Right lobe of liver (tissue), 6 donors: Measurements from ENCODE around the gene CHL1. TPM values are rescaled to one million over a fixed set of nuclear protein-coding genes. Genes with fewer than 3 reads are reported as not detected.

ENCODE experiments used
- ATAC-seq, 4 donors: fragments of 200-7000 bp; cut with Tn5 transposase; one replicate each; pipeline ENCODE4 v1.9.1; 2020; ENCODE audit warnings: mild to moderate bottlenecking in 4 of 4, moderate library complexity in 4 of 4
- DNase-seq, 3 donors: peaks; one replicate each; pipeline ENCODE4 v3.0.0-alpha.2; 2020
- H3K27ac ChIP-seq, 3 donors: fragments of 200-600 bp; one replicate each; pipeline ENCODE4 v1.8.0; 2022
- H3K27me3 ChIP-seq, 2 donors: fragments of 200-600 bp; one replicate each; pipeline ENCODE4 v1.8.0; 2022
- H3K36me3 ChIP-seq, 4 donors: fragments of 200-600 bp; sonication (generic) in 1 of 4; one replicate each; pipeline versions ENCODE4 v1.5.1 to v1.8.0; 2017 to 2022; ENCODE audit warnings: control low read depth in 1 of 4
- H3K4me1 ChIP-seq, 4 donors: fragments of 200-600 bp; sonication (generic) in 1 of 4; one replicate each; pipeline versions ENCODE4 v1.5.1 to v1.8.0; 2017 to 2022; ENCODE audit warnings: control low read depth in 1 of 4
- H3K4me3 ChIP-seq, 3 donors: fragments of 200-600 bp; one replicate each; pipeline ENCODE4 v1.8.0; 2022
- H3K9me3 ChIP-seq, 4 donors: fragments of 200-600 bp; sonication (generic) in 1 of 4; one replicate each; pipeline versions ENCODE4 v1.5.1 to v1.8.0; 2017 to 2022; ENCODE audit warnings: control low read depth in 1 of 4
- CTCF ChIP-seq, 4 donors: fragments of 200-600 bp in 3 of 4; fragments of 450-650 bp in 1 of 4; IDR thresholded peaks; one replicate each; pipeline versions ENCODE4 v1.5.1 to v1.8.0; 2016 to 2022; ENCODE audit warnings: antibody characterized with exemption in 4 of 4, mild to moderate bottlenecking in 2 of 4
- POLR2A ChIP-seq: fragments of 450-650 bp; IDR thresholded peaks from one replicate; pipeline ENCODE4 v1.6.1; 2017; ENCODE audit warnings: antibody characterized with exemption, mild to moderate bottlenecking
- WGBS: methylation state at CpG from one replicate; pipeline ENCODE4 v1.1.6; 2018; ENCODE audit warnings: low coverage, low lambda C conversion rate; ENCODE audit not compliant: insufficient coverage; ENCODE audit errors: missing lambda C conversion rate; 5-methylcytosine and 5-hydroxymethylcytosine counted together
- intact Hi-C, 2 donors: fragments of 100-400 bp; cut with DNase I; formaldehyde crosslinking; loops; one replicate each; pipeline versions ENCODE4 v1.11.2 to v1.14.1; 2022
- total RNA-seq, 6 experiments: library from RNA; depleted of rRNA in 2 of 6; stranded (reverse); fragments of >200 nt in 2 of 6; fragmentation: NEBNext Ultra II Directional in 3 of 6; extraction: Animal tissue kit (Norgen Biotek cat#: 25700) in 3 of 6; gene quantifications; one replicate each; pipeline versions ENCODE4 v1.1.0 to v1.2.4, GENCODE V29; 2016 to 2023
- donor health status: DM: no; HTN: yes; CAD: no.
- donor health status: DM: no; HTN: no; CAD: no.
- donor health status: DM: no; HTN: no; CAD: no.
- donor health status: DM: no; HTN: yes; CAD: no.
- donor health status: DM: no; HTN: yes; CAD: no.

The CHL1 gene
- total RNA-seq, 6 experiments from 2014 or later: 0.06 to 1.1 (median 0.86) TPM

- H3K4me1 ChIP-seq: no peaks in the 10 kb centered on the region
- no peak overlapping the region for H3K4me3 ChIP-seq
- H3K27ac ChIP-seq: no peak overlapping the region
- H3K27me3 ChIP-seq: no peaks in the 10 kb centered on the region
- no peaks in the 10 kb centered on the region for H3K9me3 ChIP-seq
- 33% methylated on average over 5 of the region's 5 CpGs for WGBS
- TF ChIP-seq CTCF (IDR thresholded peaks at IDR 0.05) (no peak), POLR2A (no peak)
- H3K36me3 ChIP-seq: no peaks in the 10 kb centered on the region
- intact Hi-C loops: no loop called here
- DNase-seq: no peak
- ATAC-seq: no peak
These were observed 142.8 kb downstream of the CHL1 start for GRCh38 chr3:339351-339750.

- no peaks in the 10 kb centered on the region for H3K36me3 ChIP-seq
- TF ChIP-seq POLR2A (no peak), CTCF (IDR thresholded peaks at IDR 0.05) (no peak)
- no peaks in the 10 kb centered on the region for H3K9me3 ChIP-seq
- H3K27me3 ChIP-seq: no peaks in the 10 kb centered on the region
- intact Hi-C loops: no loop called here
- H3K4me3 ChIP-seq: no peak overlapping the region
- WGBS: 48% methylated on average over 4 of the region's 4 CpGs
- DNase-seq (no peak), ATAC-seq (no peak)
- H3K4me1 ChIP-seq: no peaks in the 10 kb centered on the region
- no peak overlapping the region for H3K27ac ChIP-seq
These were observed 145.4 kb downstream of the CHL1 start for GRCh38 chr3:341998-342397.

GRCh38 chr3:346186-346585, 149.6 kb downstream of the CHL1 start:
- WGBS: 40% methylated on average over 1 of the region's 1 CpG
- TF ChIP-seq CTCF (IDR thresholded peaks at IDR 0.05) (no peak), POLR2A (no peak)

GRCh38 chr3:347581-347980, 151.0 kb downstream of the CHL1 start:
- 49% methylated on average over 3 of the region's 3 CpGs for WGBS
- no peak overlapping the region for H3K27ac ChIP-seq
- ATAC-seq (no peak), DNase-seq (no peak)
- H3K9me3 ChIP-seq: no peaks in the 10 kb centered on the region
- no peak overlapping the region for H3K4me3 ChIP-seq
- no peaks in the 10 kb centered on the region for H3K36me3 ChIP-seq
- H3K27me3 ChIP-seq: no peaks in the 10 kb centered on the region
- no peak for TF ChIP-seq POLR2A
- TF ChIP-seq CTCF (IDR thresholded peaks at IDR 0.05): no peak
- intact Hi-C loops: no loop called here
- H3K4me1 ChIP-seq: no peaks in the 10 kb centered on the region

More at GRCh38 chr3:346186-346585, 149.6 kb downstream of the CHL1 start:
- H3K4me3 ChIP-seq: no peak overlapping the region
- H3K27me3 ChIP-seq: no peaks in the 10 kb centered on the region
- H3K9me3 ChIP-seq: no peaks in the 10 kb centered on the region
- no peak for ATAC-seq
- H3K36me3 ChIP-seq: no peaks in the 10 kb centered on the region
- H3K4me1 ChIP-seq: no peaks in the 10 kb centered on the region
- DNase-seq: no peak
- intact Hi-C loops: no loop called here
- no peak overlapping the region for H3K27ac ChIP-seq

GRCh38 chr3:350871-351371, 154.4 kb downstream of the CHL1 start:
- ATAC-seq (no peak), DNase-seq (no peak)
- H3K27me3 ChIP-seq: no peaks in the 10 kb centered on the region
- H3K36me3 ChIP-seq: no peaks in the 10 kb centered on the region
- TF ChIP-seq POLR2A (no peak), CTCF (IDR thresholded peaks at IDR 0.05) (no peak)
- WGBS: 39% methylated on average over 4 of the region's 4 CpGs
- H3K4me3 ChIP-seq: no peak overlapping the region
- H3K27ac ChIP-seq: no peak overlapping the region
- intact Hi-C loops: no loop called here
- no peaks in the 10 kb centered on the region for H3K9me3 ChIP-seq
- no peaks in the 10 kb centered on the region for H3K4me1 ChIP-seq
